OCI-LY3 (cell line): ENCODE results near the gene SLC39A12.

ENCODE experiments used
- CTCF ChIP-seq: fragments of 200-600, 300-600 bp; sonication (generic); IDR thresholded peaks from 2 replicates; pipeline ENCODE4 v1.5.1; 2014; ENCODE audit warnings: antibody characterized with exemption, low read length, low read depth
- EZH2phosphoT487 ChIP-seq: fragments of 200-600 bp; shearing (Covaris generic); IDR thresholded peaks from 2 replicates; pipeline ENCODE4 v1.6.1; 2018; ENCODE audit warnings: antibody characterized with exemption, mixed run types, low read depth

- TF ChIP-seq CTCF (no peak), EZH2phosphoT487 (no peak)
These were observed 46.2 kb upstream of the SLC39A12 start for GRCh38 chr10:17905491-17905890.
